Epithelial cell of prostate (primary cell): Measurements from ENCODE around the gene MED14.

Experiments used
- DNase-seq: peaks from one replicate; pipeline ENCODE4 v3.0.0-alpha.2; 2011; ENCODE audit warnings: low read depth, low spot score
- H3K27ac ChIP-seq: fragments of 450-650 bp; 2 replicates; pipeline ENCODE4 v1.5.1; 2017; ENCODE audit warnings: mild to moderate bottlenecking

Gene MED14

DNA sequence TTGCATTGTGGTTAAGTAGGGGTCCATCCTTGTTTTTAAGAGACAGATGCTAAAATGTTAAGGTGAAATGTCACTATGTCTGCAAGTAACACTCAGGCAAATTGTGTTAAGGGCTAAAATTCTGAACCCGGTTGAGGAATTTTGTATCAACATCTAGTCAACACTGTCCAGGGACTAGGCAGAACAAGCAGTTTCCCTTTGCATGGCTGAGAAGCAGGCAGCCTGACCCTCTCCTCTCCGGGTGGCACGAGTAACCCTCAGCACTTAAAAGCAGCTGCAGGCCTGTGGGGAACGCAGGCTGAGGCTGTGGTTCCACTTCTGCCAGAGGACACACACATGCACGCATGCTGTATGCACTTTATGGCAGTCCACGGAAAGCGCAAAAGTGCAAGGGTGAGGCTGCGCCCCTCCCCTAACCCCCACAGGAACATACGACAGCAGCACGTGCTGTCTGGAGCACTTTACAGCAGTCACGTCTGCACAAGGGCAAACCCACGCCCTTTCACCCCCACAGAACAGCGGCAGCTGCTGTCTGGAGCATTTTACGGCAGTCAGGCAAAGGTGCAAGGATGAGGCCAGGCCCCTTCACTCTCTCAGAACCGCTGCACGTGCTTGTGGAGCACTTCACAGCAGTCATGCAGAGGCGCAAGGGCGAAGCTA, 112.7 kb downstream of the MED14 start:
- no peak for DNase-seq
- H3K27ac ChIP-seq = no peak overlapping the region

DNA sequence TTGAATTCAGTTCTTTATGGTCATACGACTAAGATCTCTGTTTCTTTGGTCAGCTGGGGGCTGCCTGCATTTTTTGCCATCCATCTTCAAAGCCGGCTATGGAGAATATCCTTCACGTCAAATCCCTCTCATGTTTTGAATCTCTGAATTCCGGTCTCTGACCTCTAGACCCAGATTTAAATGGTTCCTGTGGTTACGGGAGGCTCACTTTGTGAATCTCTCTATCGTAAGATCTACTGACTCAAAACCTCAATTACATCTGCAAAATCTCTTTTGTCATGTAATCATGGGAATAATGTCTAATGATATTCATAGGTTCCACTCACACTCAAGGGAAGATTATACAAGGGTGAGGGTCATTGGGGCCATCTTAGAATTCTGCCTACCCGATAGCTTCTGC, 117.8 kb downstream of the MED14 start:
- no peak overlapping the region for H3K27ac ChIP-seq
- DNase-seq = no peak

DNA sequence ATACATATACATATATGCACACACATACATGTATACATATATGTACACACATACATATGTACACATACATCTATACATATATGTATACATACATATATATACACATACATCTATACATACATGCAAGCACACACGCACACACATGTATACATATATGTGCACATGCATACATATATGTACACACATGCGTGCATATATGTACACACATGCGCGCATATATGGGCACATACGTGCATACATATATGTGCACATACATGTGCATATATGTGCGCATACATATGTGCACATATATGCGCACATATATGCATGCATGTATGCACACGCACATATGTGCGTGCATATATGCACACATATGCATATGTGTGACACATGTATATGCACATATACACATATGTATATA, 119.4 kb downstream of the MED14 start:
- H3K27ac ChIP-seq = no peak overlapping the region
- no peak for DNase-seq

DNA sequence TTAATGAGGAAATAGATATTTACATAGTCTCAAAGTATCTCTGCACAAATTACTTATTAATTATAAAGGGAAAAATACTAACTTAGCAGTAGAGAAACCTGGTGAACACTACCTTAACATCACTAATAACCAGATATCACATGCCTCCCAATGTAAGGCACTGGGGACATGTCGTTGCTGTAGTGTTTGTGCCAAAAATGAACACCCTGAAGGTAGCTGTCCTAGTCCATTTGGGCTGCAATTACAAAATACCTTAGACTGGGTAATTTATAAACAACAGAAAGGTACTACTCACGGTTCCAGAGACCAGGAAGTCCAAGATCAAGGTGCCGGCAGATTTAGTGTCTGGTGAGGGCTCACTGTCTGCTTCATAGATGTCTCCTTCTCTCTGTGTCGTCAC, 122.8 kb downstream of the MED14 start:
- H3K27ac ChIP-seq = no peak overlapping the region
- no peak for DNase-seq

DNA sequence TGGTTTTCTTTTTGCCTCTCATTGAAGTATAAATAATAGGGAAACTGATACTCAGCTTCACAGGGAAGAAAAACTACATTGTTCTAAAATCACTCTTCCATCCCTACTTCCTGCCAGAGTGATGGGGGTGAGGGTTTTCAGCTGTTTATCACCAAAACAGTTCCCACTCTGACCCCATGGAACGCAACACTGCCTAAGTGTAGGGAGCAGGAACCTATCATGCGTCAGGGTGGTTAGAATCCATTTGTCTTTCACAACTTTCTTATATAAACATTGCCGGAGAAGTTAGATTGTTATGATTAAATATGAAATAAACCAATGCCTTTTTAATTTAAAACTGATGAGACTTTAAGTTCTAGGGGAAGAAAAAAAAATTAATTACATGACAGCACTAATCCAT, 128.0 kb downstream of the MED14 start:
- no peak overlapping the region for H3K27ac ChIP-seq
- no peak for DNase-seq

DNA sequence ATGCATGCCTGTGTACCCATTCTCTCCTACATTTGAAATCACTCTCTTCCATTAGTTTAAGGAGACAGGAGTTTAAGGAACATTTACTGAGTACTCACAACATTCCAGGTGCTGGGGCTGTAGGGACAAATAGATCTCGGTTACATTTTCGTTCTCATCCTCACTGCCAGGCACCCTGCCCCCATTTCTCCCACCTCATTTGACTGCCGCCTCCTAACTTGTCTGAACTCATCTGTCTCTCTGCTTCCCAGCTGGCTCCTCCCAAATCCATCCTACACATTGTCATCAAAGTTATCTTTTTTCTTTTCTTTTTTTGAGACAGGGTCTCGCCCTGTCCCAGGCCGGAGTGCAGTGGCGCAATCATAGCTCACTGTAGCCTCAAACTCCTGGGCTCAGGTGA, 131.9 kb downstream of the MED14 start:
- H3K27ac ChIP-seq = no peak overlapping the region
- no peak for DNase-seq
